Measurements from ENCODE around the gene SHC3. TPM values are rescaled to one million over a fixed set of nuclear protein-coding genes. Genes with fewer than 3 reads are reported as not detected.

SHC3 gene
- total RNA-seq, 2 experiments from 2014 or later: 0.03 TPM; not detected in 1

- no TSS peak for BruUV-seq (replicated peaks)
- TF ChIP-seq EZH2phosphoT487 (IDR thresholded peaks at IDR 0.05; ENCODE audit: borderline replicate concordance, low read depth, low read length) (no peak), CTCF (conservative IDR thresholded peaks at IDR 0.05; ENCODE audit: low read length) (no peak)
- POLR2A ChIA-PET: no interaction called here
Observed at GRCh38 chr9:89185980-89186379, 7.4 kb upstream of the SHC3 start.

GRCh38 chr9:89183146-89183545 lies 4.5 kb upstream of the SHC3 start:
- Histone ChIP-seq H3K4me2 (ENCODE audit: low read length) (no peak overlapping the region), H3K9me3 (ENCODE audit: low read length) (no peaks in the 10 kb centered on the region), H3K4me1 (ENCODE audit: insufficient read depth, low read length, poor library complexity, severe bottlenecking) (no peaks in the 10 kb centered on the region), H3K27ac (ENCODE audit: low read depth, low read length, poor library complexity, severe bottlenecking) (no peak overlapping the region), H3K9me2 (ENCODE audit: insufficient read depth, low read length) (no peaks in the 10 kb centered on the region), H4K20me1 (ENCODE audit: insufficient read depth, low read length) (no peaks in the 10 kb centered on the region), H3K4me3 (ENCODE audit: low read depth, low read length, poor library complexity, severe bottlenecking) (no peak overlapping the region), H3K36me3 (ENCODE audit: insufficient read depth, low read length) (no peaks in the 10 kb centered on the region), H2AFZ (ENCODE audit: low read length) (no peak overlapping the region), H3K79me2 (ENCODE audit: insufficient read depth, low read depth, low read length) (no peaks in the 10 kb centered on the region)
- ChIA-PET POLR2A (no interaction called here), CTCF (ENCODE audit: unreplicated experiment) (no interaction called here)
- BruUV-seq (replicated peaks): no TSS peak
- intact Hi-C loops (cut with micrococcal nuclease; ENCODE audit: unreplicated experiment): no loop called here
- no peak for DNase-seq (ENCODE audit: low spot score)
- 0 out of 2 replicates have a peak, but pooled peaks have one; percentile 26 for TF ChIP-seq CTCF (conservative IDR thresholded peaks at IDR 0.05; ENCODE audit: low read length)
- no peak for TF ChIP-seq EZH2phosphoT487 (IDR thresholded peaks at IDR 0.05; ENCODE audit: borderline replicate concordance, low read depth, low read length)

More at GRCh38 chr9:89185980-89186379, 7.4 kb upstream of the SHC3 start:
- Histone ChIP-seq H3K4me3 (ENCODE audit: low read depth, low read length, poor library complexity, severe bottlenecking) (no peak overlapping the region), H3K4me2 (ENCODE audit: low read length) (no peak overlapping the region), H3K79me2 (ENCODE audit: insufficient read depth, low read depth, low read length) (no peaks in the 10 kb centered on the region), H4K20me1 (ENCODE audit: insufficient read depth, low read length) (no peaks in the 10 kb centered on the region), H3K27ac (ENCODE audit: low read depth, low read length, poor library complexity, severe bottlenecking) (no peak overlapping the region), H3K4me1 (ENCODE audit: insufficient read depth, low read length, poor library complexity, severe bottlenecking) (no peaks in the 10 kb centered on the region), H3K9me2 (ENCODE audit: insufficient read depth, low read length) (no peaks in the 10 kb centered on the region), H3K36me3 (ENCODE audit: insufficient read depth, low read length) (no peaks in the 10 kb centered on the region), H3K9me3 (ENCODE audit: low read length) (no peaks in the 10 kb centered on the region), H2AFZ (ENCODE audit: low read length) (no peak overlapping the region)
- intact Hi-C loops (cut with micrococcal nuclease; ENCODE audit: unreplicated experiment): no loop called here
- DNase-seq (ENCODE audit: low spot score): peak; percentile 3
- CTCF ChIA-PET (ENCODE audit: unreplicated experiment): no interaction called here

GRCh38 chr9:89182369-89182768 lies 3.8 kb upstream of the SHC3 start:
- BruUV-seq (replicated peaks): no TSS peak
- intact Hi-C loops (cut with micrococcal nuclease; ENCODE audit: unreplicated experiment): no loop called here
- no peak overlapping the region for H2AFZ ChIP-seq (ENCODE audit: low read length)

More at GRCh38 chr9:89182369-89182768, 3.8 kb upstream of the SHC3 start:
- ChIA-PET POLR2A (no interaction called here), CTCF (ENCODE audit: unreplicated experiment) (no interaction called here)
- Histone ChIP-seq H3K79me2 (ENCODE audit: insufficient read depth, low read depth, low read length) (no peaks in the 10 kb centered on the region), H3K27ac (ENCODE audit: low read depth, low read length, poor library complexity, severe bottlenecking) (no peak overlapping the region), H4K20me1 (ENCODE audit: insufficient read depth, low read length) (no peaks in the 10 kb centered on the region), H3K4me1 (ENCODE audit: insufficient read depth, low read length, poor library complexity, severe bottlenecking) (no peaks in the 10 kb centered on the region), H3K9me3 (ENCODE audit: low read length) (no peaks in the 10 kb centered on the region), H3K4me3 (ENCODE audit: low read depth, low read length, poor library complexity, severe bottlenecking) (no peak overlapping the region), H3K9me2 (ENCODE audit: insufficient read depth, low read length) (no peaks in the 10 kb centered on the region), H3K36me3 (ENCODE audit: insufficient read depth, low read length) (no peaks in the 10 kb centered on the region), H3K4me2 (ENCODE audit: low read length) (no peak overlapping the region)
- DNase-seq (ENCODE audit: low spot score): no peak
- TF ChIP-seq CTCF (conservative IDR thresholded peaks at IDR 0.05; ENCODE audit: low read length): no peak
- no peak for TF ChIP-seq EZH2phosphoT487 (IDR thresholded peaks at IDR 0.05; ENCODE audit: borderline replicate concordance, low read depth, low read length)
